ENCODE data around the gene MAGEF1.

The MAGEF1 gene

DNA sequence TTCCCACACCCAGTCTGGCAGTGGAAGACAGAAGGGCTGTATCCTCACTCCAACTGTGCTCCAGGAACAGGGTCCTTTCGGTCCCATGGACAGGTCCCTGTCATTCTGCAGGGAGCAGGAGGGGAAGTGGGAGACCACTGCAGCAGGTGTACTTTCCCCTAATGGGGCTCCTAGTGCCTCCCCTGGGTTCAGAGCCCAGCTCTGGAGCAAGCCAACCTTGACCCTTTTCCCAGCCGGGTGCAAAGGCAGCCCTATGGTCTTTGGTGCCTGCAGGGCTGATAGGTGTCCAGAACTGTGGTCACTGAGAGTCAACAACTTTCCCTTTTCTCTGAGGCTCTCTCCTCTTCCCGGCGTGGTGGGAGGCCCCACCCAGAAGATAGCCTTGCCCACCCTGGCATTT is 26.8 kb downstream of the MAGEF1 start:
- Histone ChIP-seq H3K9me3 (ENCODE audit: low read length) (no peaks in the 10 kb centered on the region), H3K36me3 (ENCODE audit: insufficient read depth, low read length) (no peaks in the 10 kb centered on the region), H3K4me1 (ENCODE audit: insufficient read depth, low read length) (peaks cover 17% of the 10 kb centered on the region), H3K4me3 (ENCODE audit: low read length) (no peak overlapping the region), H2AFZ (ENCODE audit: low read depth, low read length) (peak overlapping the region; percentile 21), H3K27me3 (ENCODE audit: insufficient read depth, low read length) (no peaks in the 10 kb centered on the region)

DNA sequence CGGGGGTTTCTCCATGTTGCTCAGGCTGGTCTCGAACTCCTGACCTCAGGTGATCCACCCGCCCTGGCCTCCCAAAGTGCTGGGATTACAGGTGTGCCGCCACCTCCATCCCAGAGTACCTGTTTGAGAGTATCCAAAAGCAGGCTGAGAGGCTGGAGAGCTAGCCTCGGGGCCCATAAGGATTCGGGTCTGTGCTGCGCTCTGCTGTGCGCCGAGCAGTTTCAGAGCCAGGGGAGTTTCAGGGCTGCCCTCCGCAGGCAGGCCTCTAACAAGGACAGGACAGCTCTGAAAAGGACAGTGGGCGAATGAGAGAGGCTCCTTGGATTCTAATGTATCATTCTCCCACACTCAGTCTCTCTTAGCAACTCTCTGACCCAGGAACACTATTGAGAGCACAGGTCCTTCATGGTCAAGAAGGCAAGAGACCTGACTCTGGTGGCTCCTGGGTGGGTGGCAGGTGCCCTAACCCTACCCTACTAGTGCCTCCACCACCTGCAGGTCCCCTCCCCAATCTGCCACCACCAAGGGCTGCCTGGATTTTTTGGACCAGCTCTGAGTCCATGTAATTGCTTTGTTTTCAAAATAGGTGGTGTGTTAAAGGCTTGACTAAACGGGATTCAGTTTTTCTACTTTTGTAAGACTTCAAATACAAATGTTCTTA is 27.8 kb downstream of the MAGEF1 start:
- H3K4me3 ChIP-seq (ENCODE audit: low read length): no peak overlapping the region
- H2AFZ ChIP-seq (ENCODE audit: low read depth, low read length): no peak overlapping the region
- no peaks in the 10 kb centered on the region for H3K9me3 ChIP-seq (ENCODE audit: low read length)
- no peaks in the 10 kb centered on the region for H3K36me3 ChIP-seq (ENCODE audit: insufficient read depth, low read length)
- no peaks in the 10 kb centered on the region for H3K27me3 ChIP-seq (ENCODE audit: insufficient read depth, low read length)
- H3K4me1 ChIP-seq (ENCODE audit: insufficient read depth, low read length): peaks cover 23% of the 10 kb centered on the region

DNA sequence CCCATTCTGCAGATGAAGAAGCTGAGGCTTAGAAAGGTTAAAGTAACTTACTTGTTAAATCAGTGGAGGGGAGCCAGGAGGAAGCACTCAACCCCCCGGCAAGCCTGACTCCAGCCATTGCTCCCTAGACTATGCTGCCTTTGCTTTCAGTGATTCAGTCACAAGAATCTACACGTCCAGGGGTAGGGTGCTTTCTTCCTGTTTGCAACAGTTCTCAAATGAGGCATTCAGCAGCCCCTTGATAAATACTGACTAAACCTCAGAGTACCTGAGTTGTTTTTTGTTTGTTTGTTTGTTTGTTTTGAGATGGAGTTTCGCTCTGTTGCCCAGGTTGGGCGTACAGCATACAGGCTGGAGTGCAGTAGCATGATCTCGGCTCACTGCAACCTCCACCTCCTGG is 28.6 kb downstream of the MAGEF1 start:
- Histone ChIP-seq H2AFZ (ENCODE audit: low read depth, low read length) (no peak overlapping the region), H3K27me3 (ENCODE audit: insufficient read depth, low read length) (no peaks in the 10 kb centered on the region), H3K36me3 (ENCODE audit: insufficient read depth, low read length) (no peaks in the 10 kb centered on the region), H3K9me3 (ENCODE audit: low read length) (no peaks in the 10 kb centered on the region), H3K4me1 (ENCODE audit: insufficient read depth, low read length) (peaks cover 29% of the 10 kb centered on the region), H3K4me3 (ENCODE audit: low read length) (no peak overlapping the region)

DNA sequence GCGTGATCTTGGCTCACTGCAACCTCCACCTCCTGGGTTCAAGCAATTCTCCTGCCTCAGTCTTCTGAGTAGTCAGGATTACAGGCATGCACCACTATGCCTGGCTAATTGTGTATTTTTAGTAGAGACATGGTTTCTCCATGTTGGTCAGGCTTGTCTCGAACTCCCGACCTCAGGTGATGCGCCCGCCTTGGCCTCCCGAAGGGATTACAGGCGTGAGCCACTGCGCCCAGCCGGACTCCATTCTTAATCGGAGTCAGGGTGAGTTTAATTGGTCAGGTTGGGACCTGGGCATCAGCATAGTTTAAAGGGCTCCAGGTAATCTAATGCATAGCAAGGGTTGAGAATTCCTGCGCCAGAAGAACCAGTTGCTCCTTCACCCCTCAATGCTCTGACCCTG is 29.2 kb downstream of the MAGEF1 start:
- H3K4me3 ChIP-seq (ENCODE audit: low read length): no peak overlapping the region
- H3K36me3 ChIP-seq (ENCODE audit: insufficient read depth, low read length): no peaks in the 10 kb centered on the region
- no peak overlapping the region for H2AFZ ChIP-seq (ENCODE audit: low read depth, low read length)
- H3K27me3 ChIP-seq (ENCODE audit: insufficient read depth, low read length): no peaks in the 10 kb centered on the region
- peaks cover 29% of the 10 kb centered on the region for H3K4me1 ChIP-seq (ENCODE audit: insufficient read depth, low read length)
- no peaks in the 10 kb centered on the region for H3K9me3 ChIP-seq (ENCODE audit: low read length)

DNA sequence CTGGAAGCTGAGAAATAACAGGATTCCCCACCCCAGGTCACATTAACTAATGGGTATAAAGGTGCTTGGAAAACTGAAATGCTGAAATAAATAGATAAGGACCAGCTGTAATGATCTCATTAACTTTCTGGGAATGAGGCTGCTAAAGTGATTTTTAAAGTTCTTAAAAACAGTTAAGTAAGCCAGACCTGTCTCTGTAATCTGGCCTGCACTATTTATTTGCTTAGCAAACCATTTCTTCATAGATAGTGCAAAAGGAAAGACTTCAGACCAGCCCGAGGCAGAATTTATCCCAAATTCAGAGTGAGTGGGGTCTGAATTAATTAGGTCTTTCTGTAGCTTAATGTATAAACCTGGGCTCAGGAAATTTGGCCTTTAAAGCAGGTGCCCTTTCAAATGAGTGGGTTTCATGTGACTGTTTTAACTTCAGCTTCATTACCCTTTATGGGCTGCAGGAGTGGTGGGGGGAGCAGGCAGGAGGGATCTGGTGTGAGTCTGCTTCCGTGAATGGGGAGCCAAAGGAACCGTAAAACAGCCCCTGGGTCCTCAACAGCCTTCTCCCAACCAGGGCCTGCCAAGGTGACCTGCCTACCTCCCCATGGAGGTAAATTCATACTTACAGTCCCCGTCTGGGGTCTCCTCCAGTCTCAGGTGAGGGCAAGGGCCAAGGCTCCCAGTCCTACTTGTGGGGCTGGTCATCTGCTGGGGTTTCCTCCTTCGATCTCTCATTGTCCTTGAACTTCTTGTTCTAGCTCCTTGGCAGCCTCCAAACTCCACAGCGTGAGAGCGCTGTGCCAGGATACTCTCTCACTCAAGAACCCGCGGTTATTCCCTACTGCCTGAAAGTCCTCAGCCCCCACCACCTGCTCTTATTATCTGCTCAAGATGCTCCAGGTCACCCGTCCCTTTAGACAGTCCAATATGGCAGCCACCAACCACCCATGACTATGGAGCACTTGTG is 31.2 kb downstream of the MAGEF1 start:
- H3K9me3 ChIP-seq (ENCODE audit: low read length): no peaks in the 10 kb centered on the region
- peaks cover 21% of the 10 kb centered on the region for H3K4me1 ChIP-seq (ENCODE audit: insufficient read depth, low read length)
- no peaks in the 10 kb centered on the region for H3K36me3 ChIP-seq (ENCODE audit: insufficient read depth, low read length)
- H3K4me3 ChIP-seq (ENCODE audit: low read length): no peak overlapping the region
- H2AFZ ChIP-seq (ENCODE audit: low read depth, low read length): no peak overlapping the region
- peaks cover 1% of the 10 kb centered on the region for H3K27me3 ChIP-seq (ENCODE audit: insufficient read depth, low read length)

DNA sequence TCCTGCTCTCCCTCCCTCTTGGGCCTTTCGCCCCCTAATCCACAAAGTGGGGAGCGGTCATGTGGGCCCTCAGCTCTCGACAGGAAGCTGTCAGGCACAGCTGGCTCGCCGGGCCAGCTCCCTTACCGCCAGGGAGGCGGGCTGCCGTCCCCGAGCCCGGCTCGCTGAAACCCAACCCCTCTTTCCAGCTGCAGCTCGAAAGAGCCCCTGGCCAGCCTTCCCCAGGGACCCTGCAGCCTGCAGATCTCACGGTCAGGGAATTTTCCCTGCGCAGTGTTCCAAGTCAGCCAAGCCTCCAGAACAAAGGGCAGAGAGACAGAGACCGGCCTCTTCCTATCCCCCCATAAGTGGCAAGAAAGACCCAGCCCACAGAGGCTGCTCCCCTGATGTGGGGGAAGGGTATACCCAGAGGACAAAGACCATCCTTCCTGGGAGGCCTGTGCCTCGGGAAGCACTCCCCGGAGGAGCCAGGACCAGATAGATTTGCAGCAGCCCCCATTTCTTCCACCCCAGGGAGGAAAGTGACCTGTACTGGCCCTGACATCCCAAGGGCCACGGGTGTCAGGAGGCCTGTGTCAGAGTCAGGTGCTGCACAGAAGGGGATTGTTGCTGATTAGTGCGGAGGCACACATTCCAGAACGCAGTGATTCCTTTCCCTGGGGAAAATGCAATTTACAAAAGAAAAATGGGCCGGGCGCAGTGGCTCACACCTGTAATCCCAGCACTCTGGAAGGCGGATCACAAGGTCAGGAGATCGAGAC is 32.6 kb downstream of the MAGEF1 start:
- no peaks in the 10 kb centered on the region for H3K36me3 ChIP-seq (ENCODE audit: insufficient read depth, low read length)
- H3K4me3 ChIP-seq (ENCODE audit: low read length): peak overlapping the region; percentile 23
- H3K27me3 ChIP-seq (ENCODE audit: insufficient read depth, low read length): peaks cover 2% of the 10 kb centered on the region
- H3K4me1 ChIP-seq (ENCODE audit: insufficient read depth, low read length): peaks cover 12% of the 10 kb centered on the region
- H3K9me3 ChIP-seq (ENCODE audit: low read length): no peaks in the 10 kb centered on the region
- peak overlapping the region; percentile 47 for H2AFZ ChIP-seq (ENCODE audit: low read depth, low read length)

DNA sequence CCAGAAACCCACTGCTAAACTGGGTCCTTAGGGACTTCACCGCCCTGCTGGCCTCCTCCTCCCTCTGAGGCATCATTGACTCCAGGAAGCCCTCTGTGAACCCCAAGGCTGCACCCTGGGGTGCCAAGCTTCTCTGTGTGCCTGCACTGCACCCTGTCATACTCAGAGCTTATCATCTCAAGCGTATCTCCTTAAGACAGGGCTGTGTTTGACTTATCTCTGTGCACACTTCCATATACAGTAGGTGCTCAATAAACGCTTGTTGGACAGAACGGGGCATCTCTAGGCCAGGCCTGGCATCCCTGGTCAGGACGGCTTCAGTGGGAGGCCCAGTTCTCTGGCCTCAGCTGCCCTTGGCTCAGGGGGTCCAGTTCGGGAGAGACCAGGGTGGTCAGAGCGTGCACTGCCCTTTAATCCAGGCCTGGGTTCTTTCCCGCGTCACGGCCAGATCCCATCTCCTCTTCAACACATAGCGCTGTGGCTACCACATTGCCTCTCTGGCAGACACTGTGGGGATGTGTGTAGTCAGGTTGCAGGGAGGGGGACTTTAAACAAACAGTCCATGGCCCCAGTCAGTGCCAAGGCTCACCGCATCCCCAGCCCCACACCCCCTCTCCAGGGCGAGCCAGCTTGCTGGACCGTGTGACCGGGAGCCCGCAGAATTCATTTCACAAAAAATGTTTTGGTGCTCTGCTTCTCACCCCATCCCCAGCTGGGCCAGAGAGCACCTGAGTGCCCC is 33.4 kb downstream of the MAGEF1 start:
- Histone ChIP-seq H3K9me3 (ENCODE audit: low read length) (no peaks in the 10 kb centered on the region), H3K36me3 (ENCODE audit: insufficient read depth, low read length) (no peaks in the 10 kb centered on the region), H3K27me3 (ENCODE audit: insufficient read depth, low read length) (peaks cover 2% of the 10 kb centered on the region), H3K4me3 (ENCODE audit: low read length) (peak overlapping the region; percentile 23), H3K4me1 (ENCODE audit: insufficient read depth, low read length) (peaks cover 12% of the 10 kb centered on the region), H2AFZ (ENCODE audit: low read depth, low read length) (peak overlapping the region; percentile 47)

DNA sequence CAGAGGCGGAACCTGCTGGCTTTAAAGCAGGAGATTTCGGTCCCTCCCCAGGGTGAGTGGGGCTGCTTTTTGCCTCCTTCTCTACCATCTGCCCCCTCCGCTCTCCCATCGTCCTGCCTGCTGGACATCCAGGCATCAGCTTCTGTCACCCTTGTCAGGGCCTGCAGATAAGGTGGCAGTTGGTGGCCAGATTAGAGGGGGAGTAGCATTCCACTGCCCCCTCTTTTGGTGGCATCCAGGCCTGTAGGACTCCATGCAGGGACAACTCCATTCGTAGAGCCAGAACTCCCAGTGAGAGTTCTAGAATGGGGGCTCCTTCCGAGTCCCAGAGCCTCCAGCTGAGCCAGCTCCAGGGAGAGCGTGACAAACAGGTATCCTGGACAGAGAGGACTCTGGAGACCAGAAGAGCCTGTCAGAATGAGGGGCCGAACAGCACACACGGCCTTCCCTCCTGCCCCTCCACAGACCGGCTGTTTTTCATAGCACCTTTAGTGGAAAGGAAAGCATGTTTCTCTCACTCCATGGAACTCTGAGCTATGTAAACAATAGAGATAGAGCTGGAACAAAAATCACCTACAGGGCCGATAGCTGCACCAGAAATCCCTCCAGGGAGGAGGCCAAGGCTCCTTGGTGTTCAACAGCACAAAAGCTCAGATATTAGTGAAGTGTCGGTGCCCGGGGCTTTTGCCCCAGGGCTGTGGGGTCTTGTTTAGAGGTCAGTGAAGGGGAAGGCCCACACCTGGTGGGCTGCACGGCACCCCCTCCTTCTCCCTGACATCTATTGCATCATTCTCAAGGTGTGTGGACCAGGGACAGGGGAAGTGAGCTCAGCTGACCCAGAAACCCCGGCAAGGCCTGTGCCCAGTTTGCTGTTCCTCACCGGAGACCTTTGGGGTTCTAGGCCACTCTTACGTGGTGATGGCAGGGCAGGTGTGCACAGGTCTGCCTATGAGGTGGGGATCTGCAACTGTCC is 34.2 kb downstream of the MAGEF1 start:
- Histone ChIP-seq H3K9me3 (ENCODE audit: low read length) (no peaks in the 10 kb centered on the region), H3K27me3 (ENCODE audit: insufficient read depth, low read length) (peaks cover 2% of the 10 kb centered on the region), H2AFZ (ENCODE audit: low read depth, low read length) (no peak overlapping the region), H3K4me3 (ENCODE audit: low read length) (no peak overlapping the region), H3K36me3 (ENCODE audit: insufficient read depth, low read length) (no peaks in the 10 kb centered on the region), H3K4me1 (ENCODE audit: insufficient read depth, low read length) (peaks cover 16% of the 10 kb centered on the region)

DNA sequence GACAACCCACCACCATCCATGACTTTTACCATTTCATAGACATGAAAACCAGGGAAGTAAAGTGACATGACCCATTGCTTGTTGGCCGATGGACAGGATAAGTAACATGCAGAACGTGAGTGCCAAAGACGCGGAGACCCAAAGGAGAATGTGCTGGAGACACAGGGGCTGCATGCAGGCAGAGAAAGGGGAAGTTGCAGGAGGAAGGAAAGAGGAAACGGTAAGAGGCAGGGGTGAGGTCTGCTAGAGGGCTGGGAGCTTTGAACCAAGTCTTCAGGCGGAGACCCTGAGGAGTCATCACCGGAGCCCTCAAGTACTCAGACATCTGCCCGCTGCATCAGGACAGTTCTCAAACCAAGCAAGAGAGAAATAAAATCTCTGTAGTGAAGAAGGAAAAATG is 34.9 kb downstream of the MAGEF1 start:
- H3K36me3 ChIP-seq (ENCODE audit: insufficient read depth, low read length): no peaks in the 10 kb centered on the region
- H2AFZ ChIP-seq (ENCODE audit: low read depth, low read length): no peak overlapping the region
- H3K4me1 ChIP-seq (ENCODE audit: insufficient read depth, low read length): peaks cover 16% of the 10 kb centered on the region
- H3K27me3 ChIP-seq (ENCODE audit: insufficient read depth, low read length): peaks cover 2% of the 10 kb centered on the region
- H3K9me3 ChIP-seq (ENCODE audit: low read length): no peaks in the 10 kb centered on the region
- no peak overlapping the region for H3K4me3 ChIP-seq (ENCODE audit: low read length)

DNA sequence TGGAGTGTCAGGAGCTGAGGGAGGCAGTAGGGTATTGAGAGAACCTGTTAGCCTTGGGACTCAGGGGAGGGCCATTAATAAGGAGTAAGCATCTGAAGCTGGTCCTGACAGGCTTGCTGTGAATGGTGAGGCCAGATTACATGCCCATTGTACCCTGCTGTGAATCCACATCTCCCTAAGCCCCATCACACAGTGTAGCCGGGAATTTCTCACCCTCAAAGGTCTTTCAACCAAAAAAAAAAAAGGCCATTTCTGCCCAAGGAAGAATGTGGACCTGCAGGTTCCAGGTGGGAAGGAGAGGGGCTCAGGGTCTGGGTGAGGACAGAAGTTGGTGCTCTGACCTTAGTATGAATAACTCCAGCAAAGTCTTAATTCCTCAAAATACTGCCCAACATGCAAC is 37.2 kb downstream of the MAGEF1 start:
- H3K36me3 ChIP-seq (ENCODE audit: insufficient read depth, low read length): no peaks in the 10 kb centered on the region
- no peak overlapping the region for H3K4me3 ChIP-seq (ENCODE audit: low read length)
- no peaks in the 10 kb centered on the region for H3K9me3 ChIP-seq (ENCODE audit: low read length)
- peaks cover 2% of the 10 kb centered on the region for H3K27me3 ChIP-seq (ENCODE audit: insufficient read depth, low read length)
- H2AFZ ChIP-seq (ENCODE audit: low read depth, low read length): no peak overlapping the region
- H3K4me1 ChIP-seq (ENCODE audit: insufficient read depth, low read length): peaks cover 16% of the 10 kb centered on the region

DNA sequence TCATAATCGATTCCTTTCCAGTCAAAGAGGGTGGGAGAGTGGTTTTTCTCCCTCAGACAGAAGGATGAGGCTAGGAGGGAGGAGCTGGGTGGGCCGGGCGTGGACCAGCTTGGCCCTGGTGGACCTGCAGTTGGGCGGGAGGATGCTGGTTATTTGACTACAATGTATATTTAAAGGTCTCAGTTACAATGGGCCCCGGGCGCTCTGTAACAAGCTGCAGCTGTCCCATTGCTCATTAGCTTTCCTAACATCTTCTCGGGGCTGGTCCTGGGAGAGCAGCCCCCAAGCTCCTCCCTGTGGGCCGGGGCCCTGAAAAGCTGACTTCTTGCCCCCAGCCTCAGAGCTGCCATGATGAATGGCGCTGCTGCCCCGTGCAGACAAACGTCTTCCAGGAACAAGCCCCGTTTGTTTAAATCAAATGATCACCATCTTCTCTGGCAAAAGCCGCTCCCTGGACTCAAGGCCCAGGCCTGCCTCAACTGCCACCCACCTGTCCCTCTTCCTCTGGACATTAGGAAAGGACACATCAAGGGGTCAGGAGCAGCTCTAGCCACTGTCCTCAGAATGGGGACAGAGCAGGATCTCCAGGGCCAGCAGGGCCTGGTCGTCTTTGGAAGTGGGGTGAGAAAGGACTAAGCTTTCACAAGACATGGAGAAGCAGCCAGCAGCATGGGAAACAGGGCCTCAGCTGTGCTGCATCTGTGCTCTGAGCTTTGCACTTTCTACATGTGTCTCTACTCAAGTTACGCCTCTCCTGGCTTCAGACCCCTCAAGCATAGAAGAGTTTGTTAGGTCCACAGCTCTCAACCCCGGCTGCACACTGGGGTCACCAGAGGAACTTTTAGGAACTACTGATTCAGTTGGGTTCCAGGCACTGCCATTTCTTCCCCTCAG is 38.6 kb downstream of the MAGEF1 start:
- Histone ChIP-seq H3K36me3 (ENCODE audit: insufficient read depth, low read length) (no peaks in the 10 kb centered on the region), H2AFZ (ENCODE audit: low read depth, low read length) (no peak overlapping the region), H3K9me3 (ENCODE audit: low read length) (no peaks in the 10 kb centered on the region), H3K4me3 (ENCODE audit: low read length) (no peak overlapping the region), H3K4me1 (ENCODE audit: insufficient read depth, low read length) (peaks cover 4% of the 10 kb centered on the region), H3K27me3 (ENCODE audit: insufficient read depth, low read length) (peaks cover 2% of the 10 kb centered on the region)

Measured in neuron (in vitro differentiated cells).